B cell (primary cell): ENCODE measurements around the gene CFAP161. TPM values are rescaled to one million over a fixed set of nuclear protein-coding genes. Genes with fewer than 3 reads are reported as not detected.

ENCODE experiments used
- ATAC-seq: fragments of 200-7000 bp; cut with Tn5 transposase; one replicate; pipeline ENCODE4 v1.10.0; 2021; ENCODE audit warnings: low read depth, mild to moderate bottlenecking, moderate number of reproducible peaks, moderate library complexity
- CTCF ChIA-PET: fragments of 350-600 bp; sonication (Branson Sonifier 250); formaldehyde crosslinking; loops from one replicate; lab custom pipeline; 2021; ENCODE audit warnings: antibody characterized with exemption, inconsistent platforms; lab: Charles Lee
- POLR2A ChIA-PET: fragments of 350-600 bp; sonication (Branson Sonifier 250); formaldehyde crosslinking; loops from one replicate; lab custom pipeline; 2021; ENCODE audit warnings: antibody characterized with exemption; lab: Charles Lee
- DNase-seq: peaks from one replicate; pipeline ENCODE4 v3.0.0; 2013
- H2AFZ ChIP-seq: 2 replicates; pipeline ENCODE4 v1.6.1; 2012; ENCODE audit warnings: mild to moderate bottlenecking, low read depth, low read length; ENCODE audit not compliant: insufficient read depth, poor library complexity, severe bottlenecking
- H3K27ac ChIP-seq, 2 donors: 1 replicate in 1 of 2; 2 replicates in 1 of 2; pipeline ENCODE4 v1.5.1; 2012 to 2013; ENCODE audit warnings: low read length in 2 of 2, mild to moderate bottlenecking in 2 of 2, moderate library complexity in 1 of 2
- H3K27me3 ChIP-seq, 4 experiments: fragments of 200-600 bp in 1 of 4; sonication (generic) in 1 of 4; replicated peaks in 1 of 4; 1 replicate in 2 of 4; 2 replicates in 2 of 4; pipeline versions ENCODE4 v1.6.1 to v1.7.0; 2013 to 2016; ENCODE audit warnings: low read length in 3 of 4, mild to moderate bottlenecking in 2 of 4, mixed read lengths in 1 of 4, moderate library complexity in 1 of 4; ENCODE audit not compliant: insufficient read depth in 4 of 4, control insufficient read depth in 3 of 4; ENCODE audit errors: control extremely low read depth in 1 of 4
- H3K36me3 ChIP-seq, 2 experiments: replicated peaks in 1 of 2; 1 replicate in 1 of 2; 2 replicates in 1 of 2; pipeline versions ENCODE4 v1.6.1 to v1.7.1; 2013; ENCODE audit warnings: low read length in 1 of 2; ENCODE audit not compliant: insufficient read depth in 2 of 2, control insufficient read depth in 1 of 2; ENCODE audit errors: control extremely low read depth in 1 of 2, extremely low read depth in 1 of 2
- H3K4me1 ChIP-seq, 2 donors: fragments of 200-600 bp in 1 of 2; sonication (generic) in 1 of 2; 1 replicate in 1 of 2; 2 replicates in 1 of 2; pipeline versions ENCODE4 v1.5.1 to v1.6.1; 2013 to 2017; ENCODE audit warnings: low read length in 2 of 2; ENCODE audit not compliant: control insufficient read depth in 2 of 2, insufficient read depth in 2 of 2
- H3K4me2 ChIP-seq: replicated peaks from 2 replicates; pipeline ENCODE3; 2012; ENCODE audit warnings: mild to moderate bottlenecking, low read depth, low read length; ENCODE audit not compliant: poor library complexity, severe bottlenecking
- H3K4me3 ChIP-seq, 5 experiments: fragments of 200-600 bp in 1 of 5; sonication (generic) in 1 of 5; 1 replicate in 3 of 5; 2 replicates in 2 of 5; pipeline versions ENCODE4 v1.5.1 to v1.7.0; 2011 to 2016; ENCODE audit warnings: low read length in 4 of 5, mild to moderate bottlenecking in 4 of 5, low read depth in 2 of 5, control low read depth in 1 of 5, moderate library complexity in 1 of 5; ENCODE audit not compliant: insufficient read depth in 1 of 5; ENCODE audit errors: control extremely low read depth in 1 of 5, extremely low read depth in 1 of 5
- H3K79me2 ChIP-seq: fragments of 200-600 bp; sonication (generic); one replicate; pipeline ENCODE4 v1.6.0; 2016; ENCODE audit warnings: low read length; ENCODE audit not compliant: control insufficient read depth, insufficient read depth
- H3K9ac ChIP-seq: fragments of 200-600 bp; sonication (generic); 2 replicates; pipeline ENCODE4 v1.6.1; 2017; ENCODE audit warnings: mild to moderate bottlenecking, low read length, moderate library complexity
- H3K9me3 ChIP-seq, 3 donors: one replicate each; pipeline versions ENCODE4 v1.6.1 to v1.7.1; 2013; ENCODE audit warnings: low read length in 2 of 3; ENCODE audit not compliant: control insufficient read depth in 2 of 3, insufficient read depth in 1 of 3; ENCODE audit errors: control extremely low read depth in 1 of 3
- H4K20me1 ChIP-seq: 2 replicates; pipeline ENCODE4 v1.6.0; 2012; ENCODE audit warnings: mild to moderate bottlenecking, low read length; ENCODE audit not compliant: insufficient read depth, control insufficient read depth, poor library complexity, severe bottlenecking
- H3K27ac Mint-ChIP-seq: one replicate; pipeline ENCODE4 v1.8.0; 2021; ENCODE audit warnings: mixed read lengths
- H3K27me3 Mint-ChIP-seq: one replicate; pipeline ENCODE4 v1.8.0; 2021; ENCODE audit warnings: mixed read lengths
- H3K4me1 Mint-ChIP-seq: one replicate; pipeline ENCODE4 v1.8.0; 2021; ENCODE audit warnings: mixed read lengths
- H3K4me3 Mint-ChIP-seq: one replicate; pipeline ENCODE4 v1.8.0; 2021; ENCODE audit warnings: mixed read lengths
- H3K9me3 Mint-ChIP-seq: one replicate; pipeline ENCODE4 v1.8.0; 2022; ENCODE audit warnings: mixed read lengths; ENCODE audit not compliant: insufficient read depth
- EZH2 ChIP-seq: IDR thresholded peaks from 2 replicates; pipeline ENCODE4 v1.6.1; 2012; ENCODE audit warnings: borderline replicate concordance, low read depth, mild to moderate bottlenecking, moderate library complexity, low read length; ENCODE audit not compliant: insufficient read depth, poor library complexity, severe bottlenecking
- WGBS: methylation state at CpG from one replicate; pipeline ENCODE4 v1.1.5; 2013; ENCODE audit warnings: missing lambda C conversion rate; ENCODE audit not compliant: insufficient coverage; 5-methylcytosine and 5-hydroxymethylcytosine counted together
- intact Hi-C: fragments of 100-400 bp; cut with micrococcal nuclease; formaldehyde crosslinking; loops from one replicate; pipeline ENCODE4 v1.10.0; 2022
- polyA plus RNA-seq: library from polyadenylated mRNA; depleted of rRNA; stranded (reverse); fragments of >200 nt; gene quantifications from 2 replicates; pipeline ENCODE4 v1.2.3, GENCODE V29; 2012
- total RNA-seq, 2 donors: library from RNA; stranded (reverse); fragments of 120-200 nt in 1 of 2; gene quantifications; 1 replicate in 1 of 2; 2 replicates in 1 of 2; pipeline versions ENCODE4 v1.2.3 to v1.2.4, GENCODE V29; 2013 to 2022
- TF ChIP-seq, protein P1 (sequence below): fragments of 200-600 bp; IDR thresholded peaks from one replicate; pipeline ENCODE4 v1.8.0; 2022; ENCODE audit warnings: antibody characterized with exemption, mild to moderate bottlenecking

CFAP161 gene
- total and polyA plus RNA-seq, 2 donors (not counting 1 experiment from before 2014, with no cell fraction given): not detected

DNA sequence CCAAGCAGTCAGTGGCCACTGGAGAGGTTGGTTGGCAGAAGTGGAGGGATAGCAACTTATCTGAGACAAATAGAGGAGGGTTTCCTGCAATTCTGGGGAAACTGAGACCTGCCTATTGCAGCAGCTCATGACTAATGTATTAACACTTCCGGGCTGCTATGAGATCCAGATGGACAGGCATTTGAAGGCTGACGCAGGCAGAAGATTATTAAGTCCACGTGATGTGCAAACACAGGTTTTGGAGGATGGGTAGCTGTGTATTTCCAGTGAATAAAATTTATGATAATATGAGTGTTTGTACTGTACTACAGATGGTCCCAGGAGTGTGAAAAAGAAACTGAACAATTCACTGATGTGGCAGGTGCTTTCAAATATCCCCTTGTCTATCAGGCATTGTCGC is 28.5 kb upstream of the CFAP161 start:
- H3K4me1 Mint-ChIP-seq: peaks cover 2% of the 10 kb centered on the region
- H3K27me3 Mint-ChIP-seq: peaks cover 40% of the 10 kb centered on the region
- intact Hi-C loops: loop anchor here (10.0 kb wide), 1 partner anchor 651 kb away; no protein-coding TSS in a partner anchor
- TF ChIP-seq, protein P1, sequence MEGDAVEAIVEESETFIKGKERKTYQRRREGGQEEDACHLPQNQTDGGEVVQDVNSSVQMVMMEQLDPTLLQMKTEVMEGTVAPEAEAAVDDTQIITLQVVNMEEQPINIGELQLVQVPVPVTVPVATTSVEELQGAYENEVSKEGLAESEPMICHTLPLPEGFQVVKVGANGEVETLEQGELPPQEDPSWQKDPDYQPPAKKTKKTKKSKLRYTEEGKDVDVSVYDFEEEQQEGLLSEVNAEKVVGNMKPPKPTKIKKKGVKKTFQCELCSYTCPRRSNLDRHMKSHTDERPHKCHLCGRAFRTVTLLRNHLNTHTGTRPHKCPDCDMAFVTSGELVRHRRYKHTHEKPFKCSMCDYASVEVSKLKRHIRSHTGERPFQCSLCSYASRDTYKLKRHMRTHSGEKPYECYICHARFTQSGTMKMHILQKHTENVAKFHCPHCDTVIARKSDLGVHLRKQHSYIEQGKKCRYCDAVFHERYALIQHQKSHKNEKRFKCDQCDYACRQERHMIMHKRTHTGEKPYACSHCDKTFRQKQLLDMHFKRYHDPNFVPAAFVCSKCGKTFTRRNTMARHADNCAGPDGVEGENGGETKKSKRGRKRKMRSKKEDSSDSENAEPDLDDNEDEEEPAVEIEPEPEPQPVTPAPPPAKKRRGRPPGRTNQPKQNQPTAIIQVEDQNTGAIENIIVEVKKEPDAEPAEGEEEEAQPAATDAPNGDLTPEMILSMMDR: no peak
- no peak for TF ChIP-seq EZH2
- Histone ChIP-seq H4K20me1 (no peaks in the 10 kb centered on the region), H3K27me3 (peaks cover 0 to 14% (median 4%) of the 10 kb centered on the region in 4 experiments), H3K27ac (no peak overlapping the region), H3K4me3 (no peak overlapping the region), H2AFZ (no peak overlapping the region), H3K4me2 (no peak overlapping the region), H3K36me3 (no peaks in the 10 kb centered on the region), H3K4me1 (no peaks in the 10 kb centered on the region), H3K79me2 (no peaks in the 10 kb centered on the region), H3K9ac (no peak overlapping the region), H3K9me3 (no peaks in the 10 kb centered on the region)
- ATAC-seq (no peak), DNase-seq (no peak)
- POLR2A ChIA-PET: no interaction called here
- no peak overlapping the region for H3K4me3 Mint-ChIP-seq
- CTCF ChIA-PET: interaction anchor here (0.5 to 8.3 kb wide), 4 partner anchors 50 to 295 kb away, joined by 3 to 164 read pairs (median 7); no protein-coding TSS in a partner anchor
- no peaks in the 10 kb centered on the region for H3K9me3 Mint-ChIP-seq
- 85% methylated on average over 3 of the region's 4 CpGs for WGBS
- no peak overlapping the region for H3K27ac Mint-ChIP-seq

DNA sequence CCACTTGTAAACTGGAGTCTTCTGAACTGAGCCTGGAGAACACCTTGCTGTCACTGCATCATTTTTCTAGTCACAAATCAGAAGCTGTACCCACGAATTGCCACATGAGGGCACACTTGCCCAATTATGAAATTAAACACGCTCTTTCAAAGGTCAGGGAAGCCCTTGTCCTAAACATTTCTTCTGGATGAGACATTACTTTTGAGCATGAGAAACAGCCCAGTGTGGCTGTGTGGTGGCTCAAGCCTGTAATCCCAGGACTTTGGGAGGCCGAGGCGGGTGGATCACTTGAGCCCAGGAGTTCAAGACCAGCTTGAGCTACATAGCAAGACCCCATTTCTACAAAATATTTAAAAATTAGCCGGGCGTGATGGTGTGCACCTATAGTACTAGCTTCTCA is 27.5 kb upstream of the CFAP161 start:
- Histone ChIP-seq H3K27ac (no peak overlapping the region), H3K9me3 (no peaks in the 10 kb centered on the region), H3K4me1 (no peaks in the 10 kb centered on the region), H3K9ac (no peak overlapping the region), H3K4me2 (no peak overlapping the region), H3K4me3 (no peak overlapping the region), H3K27me3 (peaks cover 0 to 12% (median 4%) of the 10 kb centered on the region in 4 experiments), H3K79me2 (no peaks in the 10 kb centered on the region), H4K20me1 (no peaks in the 10 kb centered on the region), H3K36me3 (no peaks in the 10 kb centered on the region), H2AFZ (no peak overlapping the region)
- peak; percentile 53 for ATAC-seq
- Mint-ChIP-seq H3K27me3 (peaks cover 42% of the 10 kb centered on the region), H3K4me1 (peaks cover 6% of the 10 kb centered on the region), H3K9me3 (no peaks in the 10 kb centered on the region), H3K27ac (no peak overlapping the region), H3K4me3 (no peak overlapping the region)
- WGBS: 43% methylated on average over 3 of the region's 6 CpGs
- DNase-seq: peak; percentile 59
- CTCF ChIA-PET: interaction anchor here (0.7 to 8.3 kb wide), 15 partner anchors 10 to 374 kb away, joined by 3 to 164 read pairs (median 3); no protein-coding TSS in a partner anchor
- POLR2A ChIA-PET: interaction anchor here (1.0 kb wide), 1 partner anchor 159 kb away, joined by 3 read pairs; no protein-coding TSS in a partner anchor
- TF ChIP-seq, protein P1: peak; percentile 79
- TF ChIP-seq EZH2: no peak
- intact Hi-C loops: loop anchor here (1.0 to 10.0 kb wide), 5 partner anchors 129 to 652 kb away; no protein-coding TSS in a partner anchor
